Activated CD4-positive, alpha-beta memory T cell treated with anti-CD3 and anti-CD28 coated beads for 36 hours (primary cell): ENCODE data around the gene RALY. TPM values are rescaled to one million over a fixed set of nuclear protein-coding genes. Genes with fewer than 3 reads are reported as not detected.

Source experiments
- CTCF ChIA-PET: fragments of 350-600 bp; sonication (Branson Sonifier 250); formaldehyde crosslinking; loops from one replicate; lab custom pipeline; 2021; ENCODE audit warnings: antibody characterized with exemption, inconsistent platforms; lab: Charles Lee
- POLR2A ChIA-PET: fragments of 350-600 bp; sonication (Branson Sonifier 250); formaldehyde crosslinking; loops from one replicate; lab custom pipeline; 2021; ENCODE audit warnings: antibody characterized with exemption; lab: Charles Lee
- DNase-seq: peaks from one replicate; pipeline ENCODE4 v3.0.0-alpha.2; 2020
- H3K27ac Mint-ChIP-seq: one replicate; pipeline ENCODE4 v1.8.0; 2021; ENCODE audit warnings: mixed read lengths
- H3K27me3 Mint-ChIP-seq: one replicate; pipeline ENCODE4 v1.8.0; 2021; ENCODE audit warnings: mixed read lengths
- H3K36me3 Mint-ChIP-seq: one replicate; pipeline ENCODE4 v1.8.0; 2021; ENCODE audit warnings: mixed read lengths
- H3K4me1 Mint-ChIP-seq: one replicate; pipeline ENCODE4 v1.8.0; 2021; ENCODE audit warnings: low read depth, mixed read lengths
- H3K4me3 Mint-ChIP-seq: one replicate; pipeline ENCODE4 v1.8.0; 2021; ENCODE audit warnings: mild to moderate bottlenecking, mixed read lengths
- H3K9me3 Mint-ChIP-seq: one replicate; pipeline ENCODE4 v1.8.0; 2021; ENCODE audit warnings: mixed read lengths
- intact Hi-C: fragments of 100-400 bp; cut with micrococcal nuclease; formaldehyde crosslinking; loops from one replicate; pipeline ENCODE4 v1.15.1; 2023
- total RNA-seq, 2 experiments: library from RNA; stranded (reverse); gene quantifications; one replicate each; pipeline ENCODE4 v1.2.3, GENCODE V29; 2021

RALY gene
- total RNA-seq = 100 to 1,000 TPM; 149 to 159 TPM

GRCh38 chr20:33993576-33994221, at the start of gene RALY:
TSS of gene RALY (plus strand) at chr20:33993911. CDS start at chr20:34072075, 78,164 bp downstream.
- intact Hi-C loops = loop anchor here (1.0 to 10.0 kb wide), 8 partner anchors 43 to 521 kb away; partner anchors contain the start of genes AHCY, CBFA2T2, CHMP4B and DYNLRB1
- Mint-ChIP-seq H3K27me3 (no peaks in the 10 kb centered on the region), H3K9me3 (no peaks in the 10 kb centered on the region), H3K4me3 (peak within 1 kb of the TSS; percentile 95), H3K4me1 (peaks cover 61% of the 10 kb centered on the region), H3K36me3 (peaks cover 15% of the 10 kb centered on the region), H3K27ac (peak within 1 kb of the TSS; percentile 98)
- ChIA-PET CTCF (interaction anchor here (0.5 to 2.8 kb wide), 6 partner anchors 28 to 89 kb away, joined by 3 to 8 read pairs (median 4); no protein-coding TSS in a partner anchor), POLR2A (interaction anchor here (0.7 to 1.8 kb wide), 13 partner anchors 11 to 1497 kb away, joined by 3 to 21 read pairs (median 4); partner anchors contain the start of genes CHMP4B, EIF2S2, ITCH and PXMP4)
- peak; percentile 96 for DNase-seq

GRCh38 chr20:33944914-33945313, 48.8 kb upstream of the RALY start:
- intact Hi-C loops = loop anchor here (5.0 kb wide), 2 partner anchors 77 to 127 kb away; no protein-coding TSS in a partner anchor
- H3K27me3 Mint-ChIP-seq = no peaks in the 10 kb centered on the region
- DNase-seq = no peak
- H3K4me3 Mint-ChIP-seq = no peak overlapping the region
- peaks cover 24% of the 10 kb centered on the region for H3K9me3 Mint-ChIP-seq
- ChIA-PET CTCF (no interaction called here), POLR2A (no interaction called here)
- peaks cover 2% of the 10 kb centered on the region for H3K36me3 Mint-ChIP-seq
- H3K4me1 Mint-ChIP-seq = no peaks in the 10 kb centered on the region
- H3K27ac Mint-ChIP-seq = no peak overlapping the region

- peaks cover 25% of the 10 kb centered on the region for H3K9me3 Mint-ChIP-seq
- intact Hi-C loops = loop anchor here (5.0 kb wide), 2 partner anchors 77 to 127 kb away; no protein-coding TSS in a partner anchor
- no peaks in the 10 kb centered on the region for H3K4me1 Mint-ChIP-seq
Measured at GRCh38 chr20:33945391-33946081, 48.2 kb upstream of the RALY start.

GRCh38 chr20:33947709-33948295, 45.9 kb upstream of the RALY start:
- Mint-ChIP-seq H3K4me3 (no peak overlapping the region), H3K27ac (no peak overlapping the region), H3K9me3 (peaks cover 27% of the 10 kb centered on the region), H3K27me3 (peaks cover 9% of the 10 kb centered on the region), H3K4me1 (no peaks in the 10 kb centered on the region), H3K36me3 (peaks cover 4% of the 10 kb centered on the region)
- peak; percentile 60 for DNase-seq
- ChIA-PET POLR2A (no interaction called here), CTCF (no interaction called here)
- intact Hi-C loops = loop anchor here (1.0 to 5.0 kb wide), 3 partner anchors 74 to 181 kb away; no protein-coding TSS in a partner anchor

More at GRCh38 chr20:33945391-33946081, 48.2 kb upstream of the RALY start:
- Mint-ChIP-seq H3K27me3 (peaks cover under 1% of the 10 kb centered on the region), H3K4me3 (no peak overlapping the region), H3K36me3 (peaks cover 2% of the 10 kb centered on the region), H3K27ac (no peak overlapping the region)
- ChIA-PET POLR2A (no interaction called here), CTCF (no interaction called here)
- no peak for DNase-seq

GRCh38 chr20:33948480-33948879, 45.2 kb upstream of the RALY start:
- Mint-ChIP-seq H3K4me3 (no peak overlapping the region), H3K4me1 (no peaks in the 10 kb centered on the region), H3K9me3 (peaks cover 27% of the 10 kb centered on the region), H3K27ac (no peak overlapping the region), H3K36me3 (peaks cover 4% of the 10 kb centered on the region), H3K27me3 (peaks cover 9% of the 10 kb centered on the region)
- DNase-seq = no peak
- ChIA-PET CTCF (interaction anchor here (0.6 to 3.0 kb wide), 3 partner anchors 119 to 253 kb away, joined by 3 to 12 read pairs (median 3); no protein-coding TSS in a partner anchor), POLR2A (no interaction called here)
- intact Hi-C loops = loop anchor here (5.0 kb wide), 2 partner anchors 74 to 124 kb away; no protein-coding TSS in a partner anchor

GRCh38 chr20:33951171-33951570, 42.5 kb upstream of the RALY start:
- ChIA-PET POLR2A (no interaction called here), CTCF (interaction anchor here (1.0 to 3.0 kb wide), 2 partner anchors 15 to 119 kb away, joined by 3 to 12 read pairs; no protein-coding TSS in a partner anchor)
- Mint-ChIP-seq H3K27ac (no peak overlapping the region), H3K9me3 (peaks cover 27% of the 10 kb centered on the region), H3K4me3 (no peak overlapping the region), H3K4me1 (no peaks in the 10 kb centered on the region), H3K27me3 (peaks cover 9% of the 10 kb centered on the region), H3K36me3 (peaks cover 4% of the 10 kb centered on the region)
- no peak for DNase-seq
- intact Hi-C loops = no loop called here

GRCh38 chr20:33954504-33954903, 39.2 kb upstream of the RALY start:
- H3K36me3 Mint-ChIP-seq = peaks cover 3% of the 10 kb centered on the region
- peaks cover 3% of the 10 kb centered on the region for H3K9me3 Mint-ChIP-seq
- H3K4me1 Mint-ChIP-seq = no peaks in the 10 kb centered on the region
- peaks cover 9% of the 10 kb centered on the region for H3K27me3 Mint-ChIP-seq
- ChIA-PET POLR2A (no interaction called here), CTCF (no interaction called here)
- intact Hi-C loops = no loop called here
- no peak overlapping the region for H3K4me3 Mint-ChIP-seq
- H3K27ac Mint-ChIP-seq = no peak overlapping the region
- no peak for DNase-seq

- intact Hi-C loops = no loop called here
- ChIA-PET CTCF (no interaction called here), POLR2A (no interaction called here)
- peaks cover 7% of the 10 kb centered on the region for H3K27me3 Mint-ChIP-seq
- no peaks in the 10 kb centered on the region for H3K36me3 Mint-ChIP-seq
- no peak overlapping the region for H3K4me3 Mint-ChIP-seq
- peaks cover 3% of the 10 kb centered on the region for H3K9me3 Mint-ChIP-seq
- H3K4me1 Mint-ChIP-seq = no peaks in the 10 kb centered on the region
- no peak overlapping the region for H3K27ac Mint-ChIP-seq
- DNase-seq = no peak
Measured at GRCh38 chr20:33963751-33964150, 30.0 kb upstream of the RALY start.

- no peak overlapping the region for H3K27ac Mint-ChIP-seq
Measured at GRCh38 chr20:33964441-33964840, 29.3 kb upstream of the RALY start.

GRCh38 chr20:33967126-33967525, 26.6 kb upstream of the RALY start:
- Mint-ChIP-seq H3K4me1 (no peaks in the 10 kb centered on the region), H3K27ac (no peak overlapping the region), H3K9me3 (peaks cover 3% of the 10 kb centered on the region), H3K4me3 (no peak overlapping the region), H3K27me3 (peaks cover 7% of the 10 kb centered on the region), H3K36me3 (no peaks in the 10 kb centered on the region)
- intact Hi-C loops = no loop called here
- CTCF ChIA-PET = no interaction called here
- no peak for DNase-seq
- POLR2A ChIA-PET = no interaction called here

More at GRCh38 chr20:33964441-33964840, 29.3 kb upstream of the RALY start:
- Mint-ChIP-seq H3K36me3 (no peaks in the 10 kb centered on the region), H3K4me3 (no peak overlapping the region), H3K27me3 (peaks cover 7% of the 10 kb centered on the region), H3K9me3 (peaks cover 3% of the 10 kb centered on the region), H3K4me1 (no peaks in the 10 kb centered on the region)
- no peak for DNase-seq
- intact Hi-C loops = no loop called here
- POLR2A ChIA-PET = no interaction called here
- CTCF ChIA-PET = interaction anchor here (1.0 kb wide), 1 partner anchor 108 kb away, joined by 3 read pairs; no protein-coding TSS in a partner anchor

GRCh38 chr20:33969563-33969962, 24.1 kb upstream of the RALY start:
- ChIA-PET POLR2A (no interaction called here), CTCF (no interaction called here)
- H3K27ac Mint-ChIP-seq = no peak overlapping the region
- peaks cover 3% of the 10 kb centered on the region for H3K9me3 Mint-ChIP-seq
- intact Hi-C loops = no loop called here
- H3K4me3 Mint-ChIP-seq = no peak overlapping the region
- DNase-seq = no peak
- peaks cover 4% of the 10 kb centered on the region for H3K27me3 Mint-ChIP-seq
- no peaks in the 10 kb centered on the region for H3K4me1 Mint-ChIP-seq
- H3K36me3 Mint-ChIP-seq = no peaks in the 10 kb centered on the region

GRCh38 chr20:33970229-33970628, 23.5 kb upstream of the RALY start:
- Mint-ChIP-seq H3K36me3 (no peaks in the 10 kb centered on the region), H3K27me3 (peaks cover 4% of the 10 kb centered on the region), H3K27ac (no peak overlapping the region), H3K9me3 (peaks cover 3% of the 10 kb centered on the region), H3K4me1 (no peaks in the 10 kb centered on the region), H3K4me3 (no peak overlapping the region)
- CTCF ChIA-PET = interaction anchor here (1.1 kb wide), 1 partner anchor 55 kb away, joined by 3 read pairs; no protein-coding TSS in a partner anchor
- POLR2A ChIA-PET = no interaction called here
- no peak for DNase-seq
- intact Hi-C loops = no loop called here
